ENCODE data around the gene SPARC. TPM values are rescaled to one million over a fixed set of nuclear protein-coding genes. Genes with fewer than 3 reads are reported as not detected.
A peak's percentile ranks its signal among the peaks of the same experiment; 100 is the strongest.

Gene SPARC
- total and polyA plus RNA-seq, 2 experiments from 2014 or later = 6,520 to 20,092 TPM

DNA sequence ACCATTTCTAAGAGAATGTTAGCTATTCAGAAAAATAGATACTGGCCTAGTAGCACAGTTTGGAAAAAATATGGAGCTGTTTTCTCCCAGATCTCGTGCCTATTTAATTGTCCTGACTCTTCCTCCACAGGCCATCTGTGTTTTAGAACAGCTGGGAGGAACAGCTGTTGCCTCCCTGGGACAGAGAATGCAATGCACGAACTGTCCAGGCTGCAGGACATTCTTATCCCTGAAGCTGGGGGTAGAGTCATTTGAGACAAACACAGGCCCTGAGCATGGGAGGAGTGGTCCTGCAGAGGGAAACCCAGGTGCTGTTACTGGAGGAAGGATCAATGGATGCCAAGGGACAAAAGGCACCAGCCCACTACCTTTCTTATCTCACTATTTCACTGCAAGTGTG lies 20.9 kb upstream of the SPARC start:
- Histone ChIP-seq H3K27ac (no peak overlapping the region), H3K79me2 (ENCODE audit: insufficient read depth) (no peaks in the 10 kb centered on the region), H3K9me2 (ENCODE audit: insufficient read depth) (no peaks in the 10 kb centered on the region), H3K4me3 (no peak overlapping the region), H2AFZ (no peak overlapping the region), H3K4me2 (ENCODE audit: unreplicated experiment) (no peak overlapping the region), H3K9ac (no peak overlapping the region), H3F3A (ENCODE audit: insufficient read depth) (peaks cover 8% of the 10 kb centered on the region; the same call in 1 of the 2 replicates), H4K20me1 (ENCODE audit: insufficient read depth) (no peaks in the 10 kb centered on the region), H3K4me1 (ENCODE audit: insufficient read depth) (no peaks in the 10 kb centered on the region), H3K27me3 (replicated peaks; ENCODE audit: insufficient read depth) (no peaks in the 10 kb centered on the region), H3K9me3 (ENCODE audit: low read depth) (no peaks in the 10 kb centered on the region), H3K36me3 (ENCODE audit: low read depth) (no peaks in the 10 kb centered on the region)
- TF ChIP-seq EZH2phosphoT487 (IDR thresholded peaks at IDR 0.05; ENCODE audit: insufficient read depth, low read depth) (no peak), EZH2 (IDR thresholded peaks at IDR 0.05; ENCODE audit: insufficient read depth, poor library complexity, severe bottlenecking) (no peak)
- in situ Hi-C loops (cut with MboI) = no loop called here
- WGBS, 2 experiments (ENCODE audit: low coverage in 1 of 2, low lambda C conversion rate in 2 of 2, missing lambda C conversion rate in 2 of 2) = 37 to 51% methylated on average over 2 of the region's 2 CpGs
- DNase-seq = no peak

DNA sequence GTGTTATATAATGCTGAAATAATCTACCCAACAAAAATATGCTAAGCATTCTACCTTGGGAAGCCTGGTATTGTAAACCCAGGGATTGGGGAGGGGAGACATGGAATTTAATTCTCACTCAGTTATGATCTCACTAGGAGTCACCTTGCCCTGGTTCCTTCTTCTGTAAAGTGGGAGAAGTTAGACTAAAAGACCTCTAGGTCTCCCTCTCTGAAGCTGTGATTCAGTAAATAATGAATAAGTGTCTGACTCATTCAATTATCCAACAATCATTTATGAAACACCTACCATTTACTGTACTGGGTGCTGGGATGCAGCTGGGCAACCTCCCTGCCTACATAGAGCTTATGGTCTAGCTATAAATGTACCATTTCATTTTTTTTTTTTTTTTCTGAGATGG lies 20.2 kb upstream of the SPARC start:
- H3K27ac ChIP-seq = no peak overlapping the region
- peak; percentile 72 for DNase-seq
- H3K9me2 ChIP-seq (ENCODE audit: insufficient read depth) = no peaks in the 10 kb centered on the region
- H3K9ac ChIP-seq = no peak overlapping the region
- H2AFZ ChIP-seq = no peak overlapping the region
- H4K20me1 ChIP-seq (ENCODE audit: insufficient read depth) = no peaks in the 10 kb centered on the region
- no peaks in the 10 kb centered on the region for H3K4me1 ChIP-seq (ENCODE audit: insufficient read depth)
- H3K4me3 ChIP-seq = no peak overlapping the region
- H3K9me3 ChIP-seq (ENCODE audit: low read depth) = no peaks in the 10 kb centered on the region
- H3K36me3 ChIP-seq (ENCODE audit: low read depth) = no peaks in the 10 kb centered on the region
- TF ChIP-seq EZH2 (IDR thresholded peaks at IDR 0.05; ENCODE audit: insufficient read depth, poor library complexity, severe bottlenecking) (no peak), EZH2phosphoT487 (IDR thresholded peaks at IDR 0.05; ENCODE audit: insufficient read depth, low read depth) (no peak)
- H3F3A ChIP-seq (ENCODE audit: insufficient read depth) = peaks cover 8% of the 10 kb centered on the region; the same call in 1 of the 2 replicates
- H3K79me2 ChIP-seq (ENCODE audit: insufficient read depth) = no peaks in the 10 kb centered on the region
- H3K4me2 ChIP-seq (ENCODE audit: unreplicated experiment) = no peak overlapping the region
- in situ Hi-C loops (cut with MboI) = no loop called here
- no peaks in the 10 kb centered on the region for H3K27me3 ChIP-seq (replicated peaks; ENCODE audit: insufficient read depth)

DNA sequence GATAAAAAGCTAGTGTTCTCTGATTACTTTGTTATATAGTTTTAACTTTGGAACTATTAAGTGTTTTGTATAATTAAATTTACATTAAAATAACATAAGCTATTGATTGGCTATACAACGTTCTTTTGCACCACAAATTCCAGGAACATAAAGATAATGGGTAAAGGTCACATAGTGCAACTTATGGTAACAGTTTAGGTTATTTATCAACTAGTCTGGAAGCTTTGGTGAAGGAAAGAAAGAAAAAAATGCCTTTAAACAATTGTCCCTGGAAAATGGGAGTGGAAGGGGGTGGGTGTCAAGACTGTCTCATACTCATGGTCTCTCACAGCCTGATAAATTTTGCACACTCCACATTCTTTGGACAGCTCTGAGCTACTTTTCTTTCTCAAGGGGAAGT lies 17.1 kb upstream of the SPARC start:
- Histone ChIP-seq H3K4me3 (no peak overlapping the region), H3K36me3 (ENCODE audit: low read depth) (no peaks in the 10 kb centered on the region), H3K9me3 (ENCODE audit: low read depth) (no peaks in the 10 kb centered on the region), H3K4me1 (ENCODE audit: insufficient read depth) (peaks cover 16% of the 10 kb centered on the region), H3K9me2 (ENCODE audit: insufficient read depth) (no peaks in the 10 kb centered on the region), H3K27ac (no peak overlapping the region), H3K79me2 (ENCODE audit: insufficient read depth) (no peaks in the 10 kb centered on the region), H3K4me2 (ENCODE audit: unreplicated experiment) (no peak overlapping the region), H3F3A (ENCODE audit: insufficient read depth) (peaks cover 23% of the 10 kb centered on the region), H4K20me1 (ENCODE audit: insufficient read depth) (no peaks in the 10 kb centered on the region), H3K27me3 (replicated peaks; ENCODE audit: insufficient read depth) (no peaks in the 10 kb centered on the region), H2AFZ (no peak overlapping the region), H3K9ac (no peak overlapping the region)
- no peak for TF ChIP-seq EZH2phosphoT487 (IDR thresholded peaks at IDR 0.05; ENCODE audit: insufficient read depth, low read depth)
- no peak for TF ChIP-seq EZH2 (IDR thresholded peaks at IDR 0.05; ENCODE audit: insufficient read depth, poor library complexity, severe bottlenecking)
- in situ Hi-C loops (cut with MboI) = no loop called here
- 91 to 92% methylated on average over 1 of the region's 1 CpG for WGBS, 2 experiments (ENCODE audit: low coverage in 1 of 2, low lambda C conversion rate in 2 of 2, missing lambda C conversion rate in 2 of 2)
- DNase-seq = no peak

DNA sequence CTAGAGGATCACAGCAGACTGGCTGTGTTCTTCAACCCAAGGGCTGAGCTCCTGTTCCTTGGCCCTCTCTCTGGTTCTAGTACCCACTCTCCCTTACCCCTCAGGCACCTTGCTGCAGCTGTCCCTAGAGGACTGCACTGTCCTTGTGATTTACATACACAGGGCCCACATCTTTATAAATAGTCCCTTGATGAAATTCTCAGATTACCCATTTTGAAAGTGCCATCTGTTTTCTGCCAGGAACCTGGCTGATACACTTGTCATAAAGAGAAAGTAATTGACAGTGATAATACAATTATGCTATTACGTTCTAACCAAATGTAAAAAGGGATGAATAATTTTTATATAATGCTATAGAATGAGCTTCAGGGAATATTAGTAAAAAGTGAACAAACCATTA lies 16.5 kb upstream of the SPARC start:
- in situ Hi-C loops (cut with MboI) = no loop called here
- no peak overlapping the region for H3K27ac ChIP-seq

DNA sequence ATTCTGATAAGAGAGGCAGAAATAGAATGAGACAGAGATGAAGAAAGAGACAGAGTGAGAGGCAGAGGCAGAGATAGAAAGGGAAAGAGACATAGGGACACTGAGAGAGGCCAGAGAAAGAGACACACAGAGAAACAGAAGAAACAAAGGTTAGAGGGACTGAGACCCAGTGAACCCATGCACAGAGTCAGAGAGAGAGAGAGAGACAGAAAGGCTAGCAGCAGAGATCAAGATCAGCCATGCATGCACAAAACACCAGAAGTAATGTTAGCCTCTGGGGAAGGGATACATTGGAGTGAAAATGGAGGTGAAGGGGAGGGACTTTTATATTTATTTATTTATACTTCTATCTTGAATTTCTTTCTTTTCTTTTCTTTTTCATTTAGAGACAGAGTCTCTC lies 14.1 kb upstream of the SPARC start:
- no peaks in the 10 kb centered on the region for H3K9me2 ChIP-seq (ENCODE audit: insufficient read depth)
- peak overlapping the region; percentile 100 for H3K27ac ChIP-seq
- peak overlapping the region; percentile 55 for H2AFZ ChIP-seq
- no peak overlapping the region for H3K4me2 ChIP-seq (ENCODE audit: unreplicated experiment)
- H3K4me1 ChIP-seq (ENCODE audit: insufficient read depth) = peaks cover 42% of the 10 kb centered on the region
- peak; percentile 5 for DNase-seq
- no peaks in the 10 kb centered on the region for H3K79me2 ChIP-seq (ENCODE audit: insufficient read depth)
- no peaks in the 10 kb centered on the region for H3K36me3 ChIP-seq (ENCODE audit: low read depth)
- peak overlapping the region; percentile 98; the same call in 1 of the 2 replicates for H3K9ac ChIP-seq
- H3K9me3 ChIP-seq (ENCODE audit: low read depth) = no peaks in the 10 kb centered on the region
- TF ChIP-seq EZH2 (IDR thresholded peaks at IDR 0.05; ENCODE audit: insufficient read depth, poor library complexity, severe bottlenecking) (no peak), EZH2phosphoT487 (IDR thresholded peaks at IDR 0.05; ENCODE audit: insufficient read depth, low read depth) (no peak)
- H4K20me1 ChIP-seq (ENCODE audit: insufficient read depth) = no peaks in the 10 kb centered on the region
- in situ Hi-C loops (cut with MboI) = no loop called here
- H3F3A ChIP-seq (ENCODE audit: insufficient read depth) = peaks cover 39% of the 10 kb centered on the region
- H3K4me3 ChIP-seq = no peak overlapping the region
- no peaks in the 10 kb centered on the region for H3K27me3 ChIP-seq (replicated peaks; ENCODE audit: insufficient read depth)

More for the DNA sequence above, 16.5 kb upstream of the SPARC start:
- TF ChIP-seq EZH2phosphoT487 (IDR thresholded peaks at IDR 0.05; ENCODE audit: insufficient read depth, low read depth) (no peak), EZH2 (IDR thresholded peaks at IDR 0.05; ENCODE audit: insufficient read depth, poor library complexity, severe bottlenecking) (no peak)
- DNase-seq = no peak
- Histone ChIP-seq H3K4me1 (ENCODE audit: insufficient read depth) (peaks cover 22% of the 10 kb centered on the region), H3K4me3 (no peak overlapping the region), H3K9me2 (ENCODE audit: insufficient read depth) (no peaks in the 10 kb centered on the region), H2AFZ (no peak overlapping the region), H3K27me3 (replicated peaks; ENCODE audit: insufficient read depth) (no peaks in the 10 kb centered on the region), H3K4me2 (ENCODE audit: unreplicated experiment) (no peak overlapping the region), H3K79me2 (ENCODE audit: insufficient read depth) (no peaks in the 10 kb centered on the region), H4K20me1 (ENCODE audit: insufficient read depth) (no peaks in the 10 kb centered on the region), H3K36me3 (ENCODE audit: low read depth) (no peaks in the 10 kb centered on the region), H3F3A (ENCODE audit: insufficient read depth) (peaks cover 29% of the 10 kb centered on the region), H3K9me3 (ENCODE audit: low read depth) (no peaks in the 10 kb centered on the region), H3K9ac (no peak overlapping the region)
- 88 to 95% methylated on average over 1 of the region's 1 CpG for WGBS, 2 experiments (ENCODE audit: low coverage in 1 of 2, low lambda C conversion rate in 2 of 2, missing lambda C conversion rate in 2 of 2)

Data from GM23248 (cell line).